Astrocyte (in vitro differentiated cells and primary cell): ENCODE data around the gene MPRIP.

Experiments
- CTCF ChIP-seq: IDR thresholded peaks from 2 replicates; pipeline ENCODE4 v1.5.1; 2011; ENCODE audit warnings: low read depth, mild to moderate bottlenecking, inconsistent platforms, low read length, moderate library complexity; ENCODE audit not compliant: insufficient read depth
- EZH2 ChIP-seq: IDR thresholded peaks from 2 replicates; pipeline ENCODE4 v1.6.1; 2012; ENCODE audit warnings: mild to moderate bottlenecking, low read length, inconsistent platforms; ENCODE audit not compliant: insufficient read depth

GRCh38 chr17:17019430-17019762 lies 22.9 kb upstream of the MPRIP start:
- TF ChIP-seq CTCF = no peak
- TF ChIP-seq EZH2 = no peak
